ENCODE results near the gene CCNL1.
A peak's percentile ranks its signal among the peaks of the same experiment; 100 is the strongest.
"Not testable (repeated sequence)": the region's sequence is repeated elsewhere in the genome, so short reads cannot be mapped to it uniquely, and the experiment has no call there.

The CCNL1 gene

GRCh38 chr3:157103280-157103679 lies 56.7 kb downstream of the CCNL1 start:
- DNase-seq = no peak

GRCh38 chr3:157102595-157102994 lies 57.4 kb downstream of the CCNL1 start:
- not testable (repeated sequence) for DNase-seq

GRCh38 chr3:157102098-157102497 lies 57.8 kb downstream of the CCNL1 start:
- DNase-seq = no peak

GRCh38 chr3:157101486-157101885 lies 58.5 kb downstream of the CCNL1 start:
- peak; percentile 53 to 58 for DNase-seq

GRCh38 chr3:157100608-157101396 lies 59.1 kb downstream of the CCNL1 start:
- no peak for DNase-seq

- DNase-seq = no peak
Measured at GRCh38 chr3:157100096-157100477, 59.9 kb downstream of the CCNL1 start.

- no peak for DNase-seq
Measured at GRCh38 chr3:157099326-157100095, 60.4 kb downstream of the CCNL1 start.

GRCh38 chr3:157098823-157099185 lies 61.1 kb downstream of the CCNL1 start:
- DNase-seq = no peak

- DNase-seq = no peak
Measured at GRCh38 chr3:157098121-157098822, 61.7 kb downstream of the CCNL1 start.
